GM18499 (cell line): ENCODE measurements around the gene SLC28A1.

Experiments used
- ATAC-seq: cut with Tn5 transposase; IDR thresholded peaks from one replicate; pipeline ENCODE4 v1.9.1; 2021; ENCODE audit warnings: moderate number of reproducible peaks; ENCODE audit not compliant: insufficient read depth, unreplicated experiment

Gene SLC28A1

GRCh38 chr15:84883466-84883865 lies 996 bp upstream of the SLC28A1 start:
- ATAC-seq, result no peak

- ATAC-seq, result no peak
Observed at GRCh38 chr15:84885801-84886200, 1.3 kb downstream of the SLC28A1 start.

- no peak for ATAC-seq
Observed at GRCh38 chr15:84886211-84886983, 1.9 kb downstream of the SLC28A1 start.

GRCh38 chr15:84886984-84887299 lies 2.5 kb downstream of the SLC28A1 start:
- ATAC-seq, result no peak

- ATAC-seq, result no peak
Observed at GRCh38 chr15:84887938-84888337, 3.5 kb downstream of the SLC28A1 start.

- no peak for ATAC-seq
Observed at GRCh38 chr15:84888639-84889038, 4.2 kb downstream of the SLC28A1 start.

GRCh38 chr15:84889313-84889990 lies 5.0 kb downstream of the SLC28A1 start:
- ATAC-seq, result no peak

- ATAC-seq, result no peak
Observed at GRCh38 chr15:84889991-84890669, 5.7 kb downstream of the SLC28A1 start.

- no peak for ATAC-seq
Observed at GRCh38 chr15:84890670-84891162, 6.3 kb downstream of the SLC28A1 start.

- ATAC-seq, result no peak
Observed at GRCh38 chr15:84891339-84891738, 6.9 kb downstream of the SLC28A1 start.

- ATAC-seq, result no peak
Observed at GRCh38 chr15:84892786-84893307, 8.4 kb downstream of the SLC28A1 start.

GRCh38 chr15:84893607-84894006 lies 9.1 kb downstream of the SLC28A1 start:
- no peak for ATAC-seq

- ATAC-seq, result no peak
Observed at GRCh38 chr15:84894736-84895425, 10.4 kb downstream of the SLC28A1 start.

GRCh38 chr15:84898761-84899160 lies 14.3 kb downstream of the SLC28A1 start:
- ATAC-seq, result no peak

GRCh38 chr15:84899750-84900149 lies 15.3 kb downstream of the SLC28A1 start:
- ATAC-seq, result no peak

- ATAC-seq, result no peak
Observed at GRCh38 chr15:84901540-84901939, 17.1 kb downstream of the SLC28A1 start.

- ATAC-seq, result no peak
Observed at GRCh38 chr15:84903751-84904150, 19.3 kb downstream of the SLC28A1 start.

GRCh38 chr15:84904419-84904818 lies 20.0 kb downstream of the SLC28A1 start:
- ATAC-seq, result no peak

- ATAC-seq, result no peak
Observed at GRCh38 chr15:84905016-84905916, 20.8 kb downstream of the SLC28A1 start.
